Coronary artery (tissue), 2 donors: ENCODE results near the gene SYNJ2.

ENCODE experiments used
- DNase-seq: peaks from one replicate; pipeline ENCODE4 v3.0.0-alpha.2; 2017; ENCODE audit warnings: low spot score
- H3K27ac ChIP-seq, 2 donors: fragments of 200-600 bp; sonication (generic); one replicate each; pipeline ENCODE4 v1.5.1; 2016 to 2019
- H3K4me3 ChIP-seq: fragments of 200-600 bp; sonication (generic); 2 replicates; pipeline ENCODE4 v1.5.1; 2016; ENCODE audit warnings: mild to moderate bottlenecking, moderate library complexity
- TF ChIP-seq, protein P1 (sequence below): fragments of 200-600 bp; sonication (generic); IDR thresholded peaks from one replicate; pipeline ENCODE4 v1.5.1; 2019; ENCODE audit warnings: antibody characterized with exemption

Gene SYNJ2

DNA sequence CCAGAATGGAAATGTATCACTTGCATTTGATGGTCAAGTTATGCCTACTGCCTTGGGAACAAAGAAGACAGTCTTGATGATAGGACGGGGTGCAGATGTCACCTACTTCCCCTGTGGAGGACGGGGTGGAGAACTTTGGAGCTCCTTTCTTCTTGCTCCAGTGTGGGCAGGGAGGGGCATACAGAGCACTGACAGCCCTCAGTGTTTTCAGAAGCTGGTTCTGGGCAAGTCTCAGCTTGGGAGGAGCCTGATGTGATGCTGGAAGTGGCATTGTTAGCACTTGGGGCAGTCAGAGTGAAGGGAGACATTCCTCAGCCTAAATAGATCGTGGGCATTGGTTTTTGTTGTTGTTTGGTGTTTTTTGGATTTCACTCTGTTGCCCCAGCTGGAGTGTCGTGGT, 59.7 kb downstream of the SYNJ2 start:
- TF ChIP-seq, protein P1, sequence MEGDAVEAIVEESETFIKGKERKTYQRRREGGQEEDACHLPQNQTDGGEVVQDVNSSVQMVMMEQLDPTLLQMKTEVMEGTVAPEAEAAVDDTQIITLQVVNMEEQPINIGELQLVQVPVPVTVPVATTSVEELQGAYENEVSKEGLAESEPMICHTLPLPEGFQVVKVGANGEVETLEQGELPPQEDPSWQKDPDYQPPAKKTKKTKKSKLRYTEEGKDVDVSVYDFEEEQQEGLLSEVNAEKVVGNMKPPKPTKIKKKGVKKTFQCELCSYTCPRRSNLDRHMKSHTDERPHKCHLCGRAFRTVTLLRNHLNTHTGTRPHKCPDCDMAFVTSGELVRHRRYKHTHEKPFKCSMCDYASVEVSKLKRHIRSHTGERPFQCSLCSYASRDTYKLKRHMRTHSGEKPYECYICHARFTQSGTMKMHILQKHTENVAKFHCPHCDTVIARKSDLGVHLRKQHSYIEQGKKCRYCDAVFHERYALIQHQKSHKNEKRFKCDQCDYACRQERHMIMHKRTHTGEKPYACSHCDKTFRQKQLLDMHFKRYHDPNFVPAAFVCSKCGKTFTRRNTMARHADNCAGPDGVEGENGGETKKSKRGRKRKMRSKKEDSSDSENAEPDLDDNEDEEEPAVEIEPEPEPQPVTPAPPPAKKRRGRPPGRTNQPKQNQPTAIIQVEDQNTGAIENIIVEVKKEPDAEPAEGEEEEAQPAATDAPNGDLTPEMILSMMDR, result no peak
- peak overlapping the region; percentile 92 to 99 for H3K27ac ChIP-seq
- H3K4me3 ChIP-seq, result no peak overlapping the region
- no peak for DNase-seq

DNA sequence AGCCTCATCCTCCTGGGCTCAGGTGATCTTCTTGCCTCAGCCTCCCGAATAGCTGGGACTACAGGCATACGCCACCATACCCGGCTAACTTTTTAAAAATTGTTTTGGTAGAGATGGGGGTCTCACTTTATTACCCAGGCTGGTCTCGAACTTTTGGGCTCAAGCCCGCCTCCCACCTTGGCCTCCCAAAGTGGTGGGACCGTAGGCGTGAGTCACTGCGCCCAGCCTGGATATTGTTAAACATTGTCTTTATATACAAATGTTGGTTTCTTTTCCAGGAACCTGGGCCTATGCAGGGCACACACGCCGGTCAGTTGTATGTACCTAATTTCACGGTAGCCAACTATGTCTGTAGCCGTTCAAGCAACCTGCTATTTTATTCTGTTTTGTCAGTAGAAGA, 60.1 kb downstream of the SYNJ2 start:
- TF ChIP-seq, protein P1, result no peak
- Histone ChIP-seq H3K27ac (peak overlapping the region; percentile 92 to 99), H3K4me3 (no peak overlapping the region)
- no peak for DNase-seq

DNA sequence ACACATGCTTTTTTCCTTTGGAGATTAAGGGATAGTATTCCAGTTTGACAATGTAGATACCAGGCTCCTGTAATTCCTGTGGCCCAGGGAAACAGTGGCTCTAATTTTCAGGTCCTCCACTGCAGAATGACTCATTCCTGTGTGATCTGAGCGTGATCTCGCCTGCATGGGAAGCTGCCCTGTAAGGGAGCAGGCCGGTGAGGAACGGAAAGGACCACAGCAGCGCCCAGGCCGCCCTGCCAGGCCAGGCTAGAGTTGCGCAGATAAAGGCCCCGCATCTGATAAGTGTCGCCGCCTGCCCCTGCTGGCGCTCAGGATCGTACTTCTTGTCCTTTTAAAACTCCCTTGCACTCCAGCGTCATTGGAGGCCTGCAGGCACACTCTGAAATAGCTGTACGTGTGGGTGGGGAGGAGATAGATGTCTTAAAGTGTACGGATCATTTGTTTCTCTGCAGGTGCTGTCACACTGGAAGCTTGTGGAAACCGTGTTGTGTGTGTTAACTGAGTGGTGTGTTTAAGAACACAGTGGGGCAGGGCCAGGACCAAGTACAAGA, 60.7 kb downstream of the SYNJ2 start:
- TF ChIP-seq, protein P1, result no peak
- peak; percentile 95 for DNase-seq

DNA sequence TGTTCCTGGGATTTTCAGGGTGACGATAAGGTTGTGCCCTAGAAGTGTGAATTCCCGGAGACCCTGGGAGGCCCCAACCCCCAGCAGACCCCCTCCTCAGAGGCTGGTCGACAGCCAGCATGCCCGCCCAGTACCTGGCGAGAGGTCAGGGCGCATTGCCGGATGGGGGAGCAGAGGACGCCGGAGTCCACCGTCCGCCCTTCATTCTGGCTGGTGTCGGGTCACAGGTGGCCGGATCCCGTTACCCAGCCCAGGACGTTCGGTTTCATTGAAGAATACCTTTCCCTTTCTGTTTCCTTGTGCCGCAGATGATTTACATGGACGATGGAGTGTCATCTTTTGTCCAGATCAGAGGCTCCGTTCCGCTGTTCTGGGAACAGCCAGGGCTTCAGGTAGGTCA, 61.3 kb downstream of the SYNJ2 start:
- peak; percentile 72 for DNase-seq
- H3K27ac ChIP-seq, result peak overlapping the region; percentile 92 to 99
- peak overlapping the region; percentile 4 for H3K4me3 ChIP-seq
- TF ChIP-seq, protein P1, result no peak

More for the DNA sequence above, 60.7 kb downstream of the SYNJ2 start:
- Histone ChIP-seq H3K4me3 (peak overlapping the region; percentile 4), H3K27ac (peak overlapping the region; percentile 92 to 99)

DNA sequence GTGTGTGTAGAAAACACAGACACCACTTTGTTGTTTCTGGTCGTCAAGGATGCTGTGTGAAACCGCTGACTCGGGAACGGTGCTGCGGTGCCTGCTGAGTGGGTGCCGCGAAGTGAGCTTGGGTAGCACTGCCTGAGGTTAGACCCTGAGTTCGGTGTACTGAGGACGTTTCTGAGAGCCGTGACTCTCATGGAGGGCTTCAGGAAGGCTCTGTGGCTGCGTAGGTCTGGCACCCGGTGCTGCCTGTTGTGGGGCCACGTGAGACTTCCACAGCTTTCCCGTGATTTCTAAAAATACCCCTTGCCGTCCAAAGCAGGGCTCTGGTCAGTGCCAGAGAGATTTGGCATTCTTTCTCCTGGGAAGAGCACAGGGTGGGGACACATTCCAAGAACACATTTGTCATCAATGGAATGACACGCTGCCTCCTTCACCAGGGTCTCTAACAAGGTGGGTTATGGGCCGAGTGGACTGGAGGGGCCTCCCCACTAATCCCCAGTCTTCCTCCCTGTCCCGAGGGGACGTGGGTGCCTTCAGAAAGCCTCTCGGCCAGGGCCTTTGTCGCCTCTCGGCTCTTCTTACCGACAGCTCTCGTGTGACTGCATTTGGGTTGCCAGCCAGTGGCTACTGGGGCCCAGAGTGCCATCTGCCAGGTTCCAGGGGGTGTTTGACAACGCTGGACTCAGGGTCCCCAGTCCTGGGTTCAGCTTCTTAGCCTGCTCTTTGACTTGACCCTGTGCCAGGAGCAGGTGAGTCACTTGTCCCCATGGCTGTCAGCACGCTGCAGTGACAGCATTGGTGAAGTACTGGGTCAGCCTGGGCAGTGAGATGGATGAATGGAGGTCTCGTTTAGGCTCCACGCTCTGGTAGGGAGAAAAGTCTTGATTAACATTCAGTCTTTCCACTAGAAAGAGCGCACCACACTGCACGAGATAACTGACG, 62.2 kb downstream of the SYNJ2 start:
- Histone ChIP-seq H3K4me3 (peak overlapping the region; percentile 7), H3K27ac (peak overlapping the region; percentile 92 to 99)
- DNase-seq, result peak; percentile 90
- TF ChIP-seq, protein P1, result no peak

DNA sequence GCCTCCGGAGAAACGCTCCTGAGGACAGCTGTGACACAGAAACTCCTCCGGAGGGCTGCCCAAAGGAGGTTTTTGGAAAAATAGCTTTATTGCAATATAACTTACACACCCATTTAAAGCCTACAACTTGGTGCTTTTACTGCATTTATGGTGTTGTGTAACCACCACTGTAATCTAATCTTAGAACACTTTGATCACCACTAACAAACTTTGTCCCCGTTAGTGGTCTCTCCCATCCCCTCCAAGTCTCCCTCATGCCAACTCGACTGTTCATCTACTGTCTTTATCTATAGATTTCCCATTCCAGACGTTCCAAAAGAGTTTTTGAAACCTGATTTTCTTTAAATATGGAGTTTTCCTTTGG, 62.8 kb downstream of the SYNJ2 start:
- TF ChIP-seq, protein P1, result no peak
- no peak for DNase-seq
- Histone ChIP-seq H3K4me3 (no peak overlapping the region), H3K27ac (peak overlapping the region; percentile 92 to 99)
